Thoracic aorta (tissue), 2 donors: ENCODE results near the gene SLC25A26. TPM values are rescaled to one million over a fixed set of nuclear protein-coding genes. Genes with fewer than 3 reads are reported as not detected.
A peak's percentile ranks its signal among the peaks of the same experiment; 100 is the strongest.

Experiments
- ATAC-seq: fragments of 150-250 bp; one replicate; pipeline ENCODE4 v1.8.0; 2017; ENCODE audit warnings: low read depth; ENCODE audit not compliant: insufficient number of reproducible peaks, low FRiP score
- DNase-seq: peaks from one replicate; pipeline ENCODE4 v3.0.0-alpha.2; 2020; ENCODE audit warnings: low spot score
- H3K27ac ChIP-seq, 2 donors: fragments of 200-600 bp; sonication (generic); 1 replicate in 1 of 2; 2 replicates in 1 of 2; pipeline ENCODE4 v1.5.1; 2016; ENCODE audit warnings: mild to moderate bottlenecking in 2 of 2, moderate library complexity in 2 of 2
- H3K27me3 ChIP-seq: fragments of 200-600 bp; sonication (generic); replicated peaks from 2 replicates; pipeline ENCODE4 v1.6.0; 2016; ENCODE audit warnings: mild to moderate bottlenecking; ENCODE audit not compliant: insufficient read depth
- H3K36me3 ChIP-seq: fragments of 200-600 bp; sonication (generic); one replicate; pipeline ENCODE4 v1.5.1; 2016
- H3K4me1 ChIP-seq, 2 donors: fragments of 200-600 bp; sonication (generic); 1 replicate in 1 of 2; 2 replicates in 1 of 2; pipeline versions ENCODE4 v1.5.1 to v1.6.0; 2016; ENCODE audit warnings: low read depth in 2 of 2, mild to moderate bottlenecking in 1 of 2; ENCODE audit not compliant: control insufficient read depth in 1 of 2
- H3K4me3 ChIP-seq: fragments of 200-600 bp; sonication (generic); 2 replicates; pipeline ENCODE4 v1.5.1; 2016; ENCODE audit warnings: mild to moderate bottlenecking
- H3K9me3 ChIP-seq: fragments of 200-600 bp; sonication (generic); 2 replicates; pipeline ENCODE4 v1.5.1; 2016
- CTCF ChIP-seq: fragments of 200-600 bp; sonication (generic); IDR thresholded peaks from one replicate; pipeline ENCODE4 v1.5.1; 2019; ENCODE audit warnings: antibody characterized with exemption
- total RNA-seq, 2 donors: library from RNA; depleted of rRNA; stranded (reverse); fragments of >200 nt; gene quantifications; one replicate each; pipeline versions ENCODE4 v1.1.0 to v1.2.3, GENCODE V29; 2016

SLC25A26 gene
- total RNA-seq, 2 donors from 2014 or later, result 32.5 to 32.8 TPM

GRCh38 chr3:66386925-66387650 is 166.3 kb downstream of the SLC25A26 start:
- no peak overlapping the region for H3K4me3 ChIP-seq
- H3K27me3 ChIP-seq, result no peaks in the 10 kb centered on the region
- peak overlapping the region in 1 of 2 donors; percentile 26 for H3K27ac ChIP-seq
- no peaks in the 10 kb centered on the region for H3K9me3 ChIP-seq
- DNase-seq (no peak), ATAC-seq (no peak)
- H3K36me3 ChIP-seq, result peaks cover 40% of the 10 kb centered on the region
- H3K4me1 ChIP-seq, result peaks cover 2 to 9% of the 10 kb centered on the region in 2 donors
- TF ChIP-seq CTCF, result no peak

GRCh38 chr3:66390013-66390412 is 169.2 kb downstream of the SLC25A26 start:
- peaks cover 12% of the 10 kb centered on the region for H3K36me3 ChIP-seq

GRCh38 chr3:66392512-66392911 is 171.7 kb downstream of the SLC25A26 start:
- no peak for ATAC-seq
- Histone ChIP-seq H3K4me1 (peaks cover 35 to 55% of the 10 kb centered on the region in 2 donors), H3K27ac (peak overlapping the region; percentile 71 to 75), H3K9me3 (no peaks in the 10 kb centered on the region), H3K27me3 (no peaks in the 10 kb centered on the region), H3K36me3 (no peaks in the 10 kb centered on the region), H3K4me3 (no peak overlapping the region)
- TF ChIP-seq CTCF, result no peak
- DNase-seq, result no peak

More at GRCh38 chr3:66390013-66390412, 169.2 kb downstream of the SLC25A26 start:
- Histone ChIP-seq H3K27ac (no peak overlapping the region), H3K9me3 (no peaks in the 10 kb centered on the region), H3K4me3 (no peak overlapping the region), H3K4me1 (peaks cover 25 to 37% of the 10 kb centered on the region in 2 donors), H3K27me3 (no peaks in the 10 kb centered on the region)
- no peak for DNase-seq
- no peak for ATAC-seq
- TF ChIP-seq CTCF, result no peak

- Histone ChIP-seq H3K36me3 (no peaks in the 10 kb centered on the region), H3K27me3 (no peaks in the 10 kb centered on the region), H3K9me3 (no peaks in the 10 kb centered on the region), H3K27ac (peak overlapping the region; percentile 71 to 75), H3K4me3 (peak overlapping the region; percentile 49), H3K4me1 (peaks cover 35 to 59% of the 10 kb centered on the region in 2 donors)
- no peak for TF ChIP-seq CTCF
- DNase-seq, result no peak
- no peak for ATAC-seq
Observed at GRCh38 chr3:66392966-66393332, 172.1 kb downstream of the SLC25A26 start.

- DNase-seq, result no peak
- Histone ChIP-seq H3K9me3 (no peaks in the 10 kb centered on the region), H3K36me3 (no peaks in the 10 kb centered on the region), H3K4me3 (peak overlapping the region; percentile 49), H3K4me1 (peaks cover 35 to 64% of the 10 kb centered on the region in 2 donors), H3K27ac (peak overlapping the region; percentile 71 to 75), H3K27me3 (no peaks in the 10 kb centered on the region)
- TF ChIP-seq CTCF, result no peak
- ATAC-seq, result peak; percentile 37
Observed at GRCh38 chr3:66393333-66394005, 172.7 kb downstream of the SLC25A26 start.
